Colonic mucosa (tissue), 4 donors: ENCODE data around the gene WDFY3. TPM values are rescaled to one million over a fixed set of nuclear protein-coding genes. Genes with fewer than 3 reads are reported as not detected.

ENCODE experiments used
- DNase-seq: peaks from one replicate; pipeline ENCODE4 v3.0.0-alpha.2; 2020
- H3K27ac ChIP-seq: fragments of 200-600 bp; one replicate; pipeline ENCODE4 v1.8.0; 2021
- H3K27me3 ChIP-seq: fragments of 200-600 bp; one replicate; pipeline ENCODE4 v1.8.0; 2021
- H3K36me3 ChIP-seq: fragments of 200-600 bp; one replicate; pipeline ENCODE4 v1.8.0; 2021
- H3K4me1 ChIP-seq: fragments of 200-600 bp; one replicate; pipeline ENCODE4 v1.8.0; 2021; ENCODE audit warnings: mild to moderate bottlenecking
- H3K4me3 ChIP-seq: fragments of 200-600 bp; one replicate; pipeline ENCODE4 v1.8.0; 2021
- H3K9ac ChIP-seq, 2 donors: one replicate each; pipeline ENCODE4 v1.7.0; 2013; ENCODE audit warnings: control low read depth in 2 of 2, low read depth in 2 of 2, low read length in 2 of 2
- H3K9me3 ChIP-seq: fragments of 200-600 bp; one replicate; pipeline ENCODE4 v1.8.0; 2021
- CTCF ChIP-seq: fragments of 200-600 bp; IDR thresholded peaks from one replicate; pipeline ENCODE4 v1.8.0; 2022; ENCODE audit warnings: antibody characterized with exemption, mild to moderate bottlenecking
- intact Hi-C: fragments of 100-400 bp; cut with DNase I; formaldehyde crosslinking; loops from one replicate; pipeline ENCODE4 v1.14.1; 2022
- total RNA-seq, 2 donors: library from RNA; stranded (reverse); fragmentation: NEBNext Ultra II Directional in 1 of 2; extraction: Animal tissue kit (Norgen Biotek cat#: 25700) in 1 of 2; gene quantifications; one replicate each; pipeline ENCODE4 v1.2.1, GENCODE V29; 2021
- donor health status: healthy.
- donor health status: DM: no; HTN: no; CAD: no.
- donor health status: DM: no; HTN: no; CAD: no.

WDFY3 gene
- total RNA-seq, 2 donors from 2014 or later: 46.3 to 50.8 TPM

- no peak overlapping the region for H3K9ac ChIP-seq
- no peak for TF ChIP-seq CTCF
- DNase-seq: no peak
- no peaks in the 10 kb centered on the region for H3K36me3 ChIP-seq
- H3K4me1 ChIP-seq: no peaks in the 10 kb centered on the region
- intact Hi-C loops: no loop called here
- H3K27me3 ChIP-seq: no peaks in the 10 kb centered on the region
- H3K4me3 ChIP-seq: no peak overlapping the region
- H3K27ac ChIP-seq: no peak overlapping the region
- H3K9me3 ChIP-seq: no peaks in the 10 kb centered on the region
Observed at GRCh38 chr4:84803720-84804119, 162.8 kb downstream of the WDFY3 start.

- H3K9ac ChIP-seq: no peak overlapping the region
- no peaks in the 10 kb centered on the region for H3K27me3 ChIP-seq
- H3K4me1 ChIP-seq: no peaks in the 10 kb centered on the region
- no peak overlapping the region for H3K27ac ChIP-seq
- intact Hi-C loops: no loop called here
- DNase-seq: no peak
- no peak for TF ChIP-seq CTCF
- no peaks in the 10 kb centered on the region for H3K36me3 ChIP-seq
- H3K9me3 ChIP-seq: no peaks in the 10 kb centered on the region
- H3K4me3 ChIP-seq: no peak overlapping the region
Observed at GRCh38 chr4:84803116-84803515, 163.4 kb downstream of the WDFY3 start.

GRCh38 chr4:84800256-84800655 lies 166.2 kb downstream of the WDFY3 start:
- H3K4me3 ChIP-seq: no peak overlapping the region
- TF ChIP-seq CTCF: no peak
- no peak overlapping the region for H3K27ac ChIP-seq
- no peak for DNase-seq
- H3K36me3 ChIP-seq: no peaks in the 10 kb centered on the region
- H3K9ac ChIP-seq: no peak overlapping the region
- no peaks in the 10 kb centered on the region for H3K9me3 ChIP-seq
- no peaks in the 10 kb centered on the region for H3K27me3 ChIP-seq
- no peaks in the 10 kb centered on the region for H3K4me1 ChIP-seq
- intact Hi-C loops: no loop called here

DNA sequence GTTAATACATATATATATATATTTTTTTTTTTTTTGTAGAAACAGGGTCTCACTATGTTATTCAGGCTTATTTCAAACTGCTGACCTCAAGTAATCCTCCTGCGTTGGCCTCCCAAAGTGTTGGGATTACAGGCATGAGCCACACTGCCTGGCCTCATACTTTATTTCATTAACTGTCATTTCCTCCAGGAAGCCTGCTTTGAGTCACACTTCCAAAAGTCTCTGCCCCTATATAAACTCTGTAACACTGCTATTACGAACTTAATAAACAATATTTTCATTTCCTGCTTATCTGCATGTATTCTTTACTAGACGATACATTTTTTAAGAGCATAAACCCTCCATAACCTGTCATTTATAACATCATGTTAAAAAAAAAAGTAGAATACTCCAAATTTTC lies 167.2 kb downstream of the WDFY3 start:
- DNase-seq: no peak
- H3K4me1 ChIP-seq: no peaks in the 10 kb centered on the region
- H3K9me3 ChIP-seq: no peaks in the 10 kb centered on the region
- no peaks in the 10 kb centered on the region for H3K27me3 ChIP-seq
- TF ChIP-seq CTCF: no peak
- no peaks in the 10 kb centered on the region for H3K36me3 ChIP-seq
- no peak overlapping the region for H3K9ac ChIP-seq
- intact Hi-C loops: no loop called here
- H3K27ac ChIP-seq: no peak overlapping the region
- H3K4me3 ChIP-seq: no peak overlapping the region

DNA sequence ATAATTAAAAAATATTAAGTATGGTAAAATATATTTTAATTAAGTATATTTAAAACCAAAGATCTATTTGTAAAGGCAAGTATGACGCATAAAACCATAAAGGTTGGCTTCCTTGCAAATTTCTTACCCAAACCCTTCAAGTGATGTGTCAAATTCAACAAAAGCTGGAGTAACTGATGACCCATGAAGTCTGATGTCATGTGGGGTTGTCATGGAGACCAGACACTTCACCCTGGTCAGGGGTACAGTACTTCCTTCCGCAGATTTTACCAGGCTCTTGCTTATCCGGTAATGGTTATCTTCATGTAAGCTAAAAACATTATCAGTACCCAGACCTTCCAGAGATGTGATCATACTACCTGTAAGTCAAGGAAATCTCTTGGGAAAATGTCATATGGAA lies 170.1 kb downstream of the WDFY3 start:
- DNase-seq: no peak
- H3K27ac ChIP-seq: no peak overlapping the region
- H3K36me3 ChIP-seq: no peaks in the 10 kb centered on the region
- H3K4me1 ChIP-seq: no peaks in the 10 kb centered on the region
- no peak overlapping the region for H3K9ac ChIP-seq
- intact Hi-C loops: no loop called here
- no peak for TF ChIP-seq CTCF
- no peaks in the 10 kb centered on the region for H3K9me3 ChIP-seq
- H3K27me3 ChIP-seq: no peaks in the 10 kb centered on the region
- H3K4me3 ChIP-seq: no peak overlapping the region
